ENCODE measurements around the gene FARP1.

Gene FARP1

GRCh38 chr13:98199480-98199879 lies 56.6 kb downstream of the FARP1 start:
- H3K4me3 ChIP-seq (ENCODE audit: low read length): no peak overlapping the region
- DNase-seq (ENCODE audit: low read depth): no peak
- TF ChIP-seq CTCF (conservative IDR thresholded peaks at IDR 0.05; ENCODE audit: low read depth, low read length): no peak

- TF ChIP-seq CTCF (conservative IDR thresholded peaks at IDR 0.05; ENCODE audit: low read depth, low read length): no peak
- DNase-seq (ENCODE audit: low read depth): no peak
- H3K4me3 ChIP-seq (ENCODE audit: low read length): no peak overlapping the region
Measured at GRCh38 chr13:98200211-98200878, 57.5 kb downstream of the FARP1 start.

GRCh38 chr13:98201189-98201588 lies 58.3 kb downstream of the FARP1 start:
- DNase-seq (ENCODE audit: low read depth): no peak
- no peak overlapping the region for H3K4me3 ChIP-seq (ENCODE audit: low read length)
- no peak for TF ChIP-seq CTCF (conservative IDR thresholded peaks at IDR 0.05; ENCODE audit: low read depth, low read length)

- no peak for DNase-seq (ENCODE audit: low read depth)
- TF ChIP-seq CTCF (conservative IDR thresholded peaks at IDR 0.05; ENCODE audit: low read depth, low read length): no peak
- no peak overlapping the region for H3K4me3 ChIP-seq (ENCODE audit: low read length)
Measured at GRCh38 chr13:98201984-98202383, 59.1 kb downstream of the FARP1 start.

- DNase-seq (ENCODE audit: low read depth): no peak
- no peak overlapping the region for H3K4me3 ChIP-seq (ENCODE audit: low read length)
- no peak for TF ChIP-seq CTCF (conservative IDR thresholded peaks at IDR 0.05; ENCODE audit: low read depth, low read length)
Measured at GRCh38 chr13:98203646-98204326, 60.9 kb downstream of the FARP1 start.

DNA sequence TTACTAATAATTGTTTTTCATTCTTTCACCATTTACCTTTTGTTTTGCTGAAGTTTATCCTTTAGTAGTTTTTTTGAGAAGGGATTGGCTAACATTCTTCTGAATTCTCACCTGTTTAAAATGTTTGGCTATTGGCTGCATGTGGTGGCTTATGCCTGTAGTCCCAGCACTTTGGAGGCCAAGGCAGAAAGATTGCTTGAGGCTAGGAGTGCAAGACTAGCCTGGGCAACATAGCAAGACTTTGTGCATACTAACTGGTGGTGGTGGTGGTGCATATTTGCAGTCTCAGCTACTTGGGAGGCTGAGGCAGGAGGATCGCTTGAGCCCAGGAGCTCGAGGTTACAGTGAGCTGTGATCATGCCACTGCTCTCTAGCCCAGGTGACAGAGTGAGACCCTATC lies 61.7 kb downstream of the FARP1 start:
- no peak for DNase-seq (ENCODE audit: low read depth)
- no peak overlapping the region for H3K4me3 ChIP-seq (ENCODE audit: low read length)
- TF ChIP-seq CTCF (conservative IDR thresholded peaks at IDR 0.05; ENCODE audit: low read depth, low read length): no peak

DNA sequence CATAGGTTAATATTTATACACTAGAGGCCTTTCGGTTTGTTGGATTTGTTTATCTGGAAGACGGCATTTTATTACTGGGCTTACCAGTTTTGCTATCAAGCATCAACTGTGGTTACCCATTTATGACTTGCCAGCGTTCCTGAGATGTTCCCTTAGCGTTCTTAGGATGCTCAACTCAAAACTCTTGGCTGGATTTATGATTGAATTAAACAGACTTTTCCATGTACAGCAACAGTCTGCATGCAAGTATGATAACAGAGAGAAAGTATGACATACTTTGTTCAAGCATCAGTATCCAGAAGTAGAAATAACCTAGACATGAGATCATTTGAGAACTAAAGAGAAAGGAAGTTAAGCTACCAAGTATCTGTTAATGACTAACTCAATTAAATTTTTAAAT lies 64.1 kb downstream of the FARP1 start:
- no peak for DNase-seq (ENCODE audit: low read depth)
- TF ChIP-seq CTCF (conservative IDR thresholded peaks at IDR 0.05; ENCODE audit: low read depth, low read length): no peak
- H3K4me3 ChIP-seq (ENCODE audit: low read length): no peak overlapping the region

Measured in retinal pigment epithelial cell (primary cell).